K562 (cell line): ENCODE results near the gene FAM169A. TPM values are rescaled to one million over a fixed set of nuclear protein-coding genes. Genes with fewer than 3 reads are reported as not detected.
"Not testable (repeated sequence)": the region's sequence is repeated elsewhere in the genome, so short reads cannot be mapped to it uniquely, and the experiment has no call there.

ENCODE experiments used
- ATAC-seq: fragments of 200-7000 bp; cut with Tn5 transposase; 3 replicates; pipeline ENCODE4 v1.9.1; 2020; ENCODE audit warnings: moderate library complexity
- BruUV-seq: library from RNA; stranded (reverse); fragments of 400-500 nt; replicated peaks from 2 replicates; lab custom pipeline; 2021; lab: Mats Ljungman, UMichigan
- CTCF ChIA-PET: fragments of 300-600 bp; formaldehyde crosslinking; extraction: SDS; loops from one replicate; lab custom pipeline; 2021; ENCODE audit warnings: low intra/inter-chr PET ratio; lab: Yijun Ruan, JAX
- POLR2A ChIA-PET: fragments of 300-600, 350-650 bp; sonication (Branson Sonifier 250); formaldehyde crosslinking; extraction: SDS; loops from one replicate; lab custom pipeline; 2021; ENCODE audit warnings: antibody characterized with exemption, inconsistent platforms; lab: Yijun Ruan, JAX
- DNase-seq, 4 experiments: peaks; one replicate each; pipeline versions ENCODE4 v3.0.0 to v3.0.0-alpha.2; 2011 to 2018; ENCODE audit warnings: low spot score in 3 of 4, mixed read lengths in 3 of 4; ENCODE audit errors: extremely low read depth in 1 of 4
- FAIRE-seq: peaks from 2 replicates; lab custom pipeline; 2011; peaks lifted over from hg19 to GRCh38; lab: Jason Lieb, UNC
- H2AFZ ChIP-seq: 2 replicates; pipeline ENCODE4 v1.6.0; 2011; ENCODE audit warnings: low read depth, low read length, control low read depth, inconsistent platforms
- H3K27ac ChIP-seq: fragments of 200-600 bp; 3 replicates; pipeline ENCODE4 v1.8.0; 2011; ENCODE audit warnings: low read depth, mild to moderate bottlenecking, control low read depth, inconsistent platforms, low read length, moderate library complexity, mixed read lengths; ENCODE audit errors: extremely low read depth
- H3K27me3 ChIP-seq, 2 experiments: fragments of 300-600 bp in 1 of 2; 2 replicates in 1 of 2; 3 replicates in 1 of 2; pipeline versions ENCODE4 v1.6.0 to v1.8.0; 2011; ENCODE audit warnings: inconsistent platforms in 2 of 2, low read length in 2 of 2, mild to moderate bottlenecking in 1 of 2, mixed read lengths in 1 of 2, moderate library complexity in 1 of 2; ENCODE audit not compliant: control insufficient read depth in 2 of 2, insufficient read depth in 2 of 2
- H3K36me3 ChIP-seq: fragments of 300-600 bp; 3 replicates; pipeline ENCODE4 v1.8.0; 2011; ENCODE audit warnings: mild to moderate bottlenecking, low read length, inconsistent platforms; ENCODE audit not compliant: control insufficient read depth, insufficient read depth
- H3K4me1 ChIP-seq, 2 experiments: fragments of 200-600 bp in 1 of 2; replicated peaks in 1 of 2; 2 replicates in 1 of 2; 3 replicates in 1 of 2; pipeline versions ENCODE4 v1.5.1 to v1.8.0; 2011; ENCODE audit warnings: inconsistent platforms in 2 of 2, low read length in 2 of 2, mild to moderate bottlenecking in 1 of 2, mixed read lengths in 1 of 2, moderate library complexity in 1 of 2; ENCODE audit not compliant: control insufficient read depth in 2 of 2, insufficient read depth in 2 of 2
- H3K4me2 ChIP-seq: 2 replicates; pipeline ENCODE4 v1.6.1; 2011; ENCODE audit warnings: low read length, control low read depth, inconsistent platforms, mixed read lengths; ENCODE audit not compliant: insufficient read depth
- H3K4me3 ChIP-seq: fragments of 200-600 bp; sonication (generic), shearing (Covaris generic); 2 replicates; pipeline ENCODE4 v1.5.1; 2016; ENCODE audit warnings: control low read depth, inconsistent platforms
- H3K79me2 ChIP-seq: fragments of 200-600 bp; 3 replicates; pipeline ENCODE4 v1.8.0; 2011; ENCODE audit warnings: low read length, inconsistent platforms; ENCODE audit not compliant: control insufficient read depth, insufficient read depth
- H3K9ac ChIP-seq, 2 experiments: 2 replicates each; pipeline versions ENCODE4 v1.6.0 to v1.6.1; 2011; ENCODE audit warnings: low read depth in 2 of 2, low read length in 2 of 2, control low read depth in 1 of 2, inconsistent platforms in 1 of 2, mild to moderate bottlenecking in 1 of 2, mixed read lengths in 1 of 2; ENCODE audit not compliant: insufficient read depth in 1 of 2
- H3K9me1 ChIP-seq: one replicate; pipeline ENCODE4 v1.6.0; 2011; ENCODE audit warnings: inconsistent platforms, mild to moderate bottlenecking, low read length, moderate library complexity; ENCODE audit not compliant: control insufficient read depth, insufficient read depth
- H3K9me3 ChIP-seq: replicated peaks from 2 replicates; pipeline ENCODE4 v1.5.1; 2011; ENCODE audit warnings: low read depth, low read length, inconsistent platforms; ENCODE audit not compliant: control insufficient read depth, insufficient read depth
- H4K20me1 ChIP-seq: replicated peaks from 2 replicates; pipeline ENCODE4 v1.6.1; 2011; ENCODE audit warnings: low read length, inconsistent platforms, mixed read lengths; ENCODE audit not compliant: control insufficient read depth, insufficient read depth
- ZNF146 ChIP-seq: IDR thresholded peaks from one replicate; pipeline ENCODE4 v1.6.1; 2018; ENCODE audit warnings: missing compliant biosample characterization; ENCODE audit not compliant: unreplicated experiment
- WGBS: fragments of 100-300 bp; shearing (Covaris generic); methylation state at CpG from one replicate; pipeline ENCODE4 v1.1.6; 2016; ENCODE audit warnings: low coverage, mixed read lengths; ENCODE audit not compliant: insufficient coverage; ENCODE audit errors: missing lambda C conversion rate; 5-methylcytosine and 5-hydroxymethylcytosine counted together
- in situ Hi-C: fragments of 300-500 bp; cut with MboI; formaldehyde crosslinking; loops from 4 replicates; pipeline ENCODE4 v1.15.0; 2018; ENCODE audit warnings: inconsistent platforms, mixed read lengths
- intact Hi-C: fragments of 100-400 bp; cut with micrococcal nuclease; formaldehyde crosslinking; loops from 2 replicates; pipeline ENCODE4 v1.14.2; 2022
- polyA plus RNA-seq, 8 experiments: library from polyadenylated mRNA; depleted of rRNA in 4 of 8; stranded (reverse) in 5 of 8; unstranded in 3 of 8; fragments of >200 nt; fragmentation: Nextera tagmentation in 2 of 8; fragmentation: Illumina TruSeq in 1 of 8; extraction: Ambion mirVana in 2 of 8; extraction: Trizol in 1 of 8; gene quantifications; 2 replicates each; pipeline versions ENCODE4 v1.2.1 to v1.2.3, GENCODE V29; 2011 to 2014; ENCODE audit warnings: inconsistent platforms in 1 of 8, missing spikeins in 1 of 8
- total RNA-seq, 7 experiments: library from RNA; depleted of rRNA in 6 of 7; stranded (reverse); fragments of >200 nt in 6 of 7; fragmentation: Illumina TruSeq in 2 of 7; extraction: Trizol in 2 of 7; gene quantifications; 2 replicates each; pipeline versions ENCODE4 v1.2.1 to v1.2.3, GENCODE V29; 2011 to 2021; ENCODE audit warnings: low replicate concordance in 1 of 7

The FAM169A gene
- total and polyA plus RNA-seq, 9 of the 15 experiments (the other 6 are each of a cell fraction or from before 2014, with no cell fraction given), result 0.01 to 0.04 TPM; not detected in 7

- H2AFZ ChIP-seq, H4K20me1 ChIP-seq, in situ Hi-C loops, H3K79me2 ChIP-seq, BruUV-seq, H3K4me1 ChIP-seq, H3K27ac ChIP-seq, H3K4me2 ChIP-seq, H3K27me3 ChIP-seq, DNase-seq, H3K9ac ChIP-seq, CTCF ChIA-PET, POLR2A ChIA-PET, H3K4me3 ChIP-seq, ATAC-seq, intact Hi-C loops, H3K9me1 ChIP-seq, H3K36me3 ChIP-seq, H3K9me3 ChIP-seq, FAIRE-seq: not testable (repeated sequence)
- WGBS, result 0% methylated on average over 5 of the region's 6 CpGs
These were observed 42.0 kb upstream of the FAM169A start for GRCh38 chr5:74908237-74908636.

GRCh38 chr5:74904713-74905112, 38.5 kb upstream of the FAM169A start:
- H3K27me3 ChIP-seq, H3K9me3 ChIP-seq, H4K20me1 ChIP-seq, ATAC-seq, in situ Hi-C loops, H3K79me2 ChIP-seq, H3K36me3 ChIP-seq, CTCF ChIA-PET, H3K9ac ChIP-seq, H3K27ac ChIP-seq, H2AFZ ChIP-seq, BruUV-seq, POLR2A ChIA-PET, H3K4me2 ChIP-seq, H3K4me3 ChIP-seq, intact Hi-C loops, DNase-seq, FAIRE-seq, H3K9me1 ChIP-seq, H3K4me1 ChIP-seq: not testable (repeated sequence)
- WGBS, result 6% methylated on average over 4 of the region's 4 CpGs
- TF ChIP-seq ZNF146, result peak; percentile 41
